G401.6 (cell line): ENCODE measurements around the gene TRAF3IP1.
"Not testable (repeated sequence)": the region's sequence is repeated elsewhere in the genome, so short reads cannot be mapped to it uniquely, and the experiment has no call there.

Experiments
- FAIRE-seq: peaks from 2 replicates; lab custom pipeline; 2012; peaks lifted over from hg19 to GRCh38; lab: Jason Lieb, UNC

The TRAF3IP1 gene

DNA sequence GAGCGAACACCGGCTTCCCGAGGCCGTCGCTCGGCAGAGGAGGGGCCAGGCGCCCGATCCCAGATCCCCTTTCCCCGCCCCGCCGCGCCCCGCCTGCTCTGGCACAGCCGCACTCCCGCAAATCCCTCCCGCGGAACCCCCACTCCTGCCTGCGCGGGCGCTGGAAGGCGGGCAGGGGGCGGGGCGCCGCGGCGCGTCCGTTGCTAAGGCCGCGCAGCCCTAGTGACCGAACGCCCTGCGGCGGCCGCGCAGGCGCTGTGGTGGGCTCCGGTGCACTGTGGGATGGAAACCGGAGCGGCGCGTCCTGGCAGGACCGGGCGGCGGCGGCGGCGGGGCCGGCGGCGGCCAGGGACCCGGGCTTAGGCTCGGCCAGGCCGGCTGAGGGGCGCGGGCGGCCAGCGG, at the start of gene TRAF3IP1:
Gene TRAF3IP1 (plus strand): TSS at position 273 of the 402 bp plus-strand sequence. CDS start 145 bp downstream, outside the sequence.
- no peak for FAIRE-seq

GRCh38 chr2:238270606-238271005, 49.7 kb upstream of the TRAF3IP1 start:
- FAIRE-seq: no peak

DNA sequence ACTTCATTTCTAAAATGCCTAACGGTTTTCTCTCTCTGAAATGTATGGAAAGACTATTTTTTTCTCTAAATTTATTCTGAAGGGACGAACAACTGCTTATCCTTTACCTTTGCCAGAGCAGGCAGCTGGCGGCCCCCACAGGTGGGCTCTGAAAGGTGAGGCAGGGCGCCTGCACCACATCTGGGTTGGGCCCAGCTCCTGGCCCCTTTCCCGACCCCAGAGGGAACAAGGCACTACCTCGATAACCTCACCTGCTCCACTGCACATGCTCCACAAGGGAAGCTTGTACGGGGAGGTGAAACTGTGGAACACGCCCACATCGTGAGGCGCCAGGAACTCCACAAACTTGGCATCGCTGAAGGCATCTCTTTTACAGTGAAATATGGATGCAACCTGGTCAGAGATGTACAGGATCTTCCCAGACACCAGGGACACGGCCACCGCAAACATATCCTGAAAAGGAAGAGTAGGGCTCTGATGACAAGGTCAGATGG, 49.2 kb upstream of the TRAF3IP1 start:
- no peak for FAIRE-seq

- not testable (repeated sequence) for FAIRE-seq
These were observed 48.6 kb upstream of the TRAF3IP1 start for GRCh38 chr2:238271686-238272085.

DNA sequence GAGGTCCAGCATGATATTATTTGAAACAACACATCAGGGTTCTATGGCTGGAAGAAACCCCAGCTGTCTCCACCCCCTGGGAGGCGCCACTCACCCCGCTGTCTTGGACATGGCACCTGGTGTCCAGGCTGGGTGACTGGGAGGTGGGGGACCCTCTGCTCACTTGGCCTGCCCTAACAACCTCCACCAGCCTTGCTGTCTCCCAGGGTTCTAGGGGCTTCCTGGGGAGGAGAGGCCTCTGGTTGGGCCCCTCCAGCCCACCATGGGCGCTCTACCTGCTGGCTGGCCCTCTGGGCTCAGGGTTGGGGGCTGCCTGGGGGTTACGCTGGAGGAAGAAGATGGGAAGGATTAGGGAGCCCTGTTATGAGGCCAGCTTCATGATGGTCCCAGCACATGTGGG, 48.2 kb upstream of the TRAF3IP1 start:
- no peak for FAIRE-seq

GRCh38 chr2:238273433-238273832, 46.9 kb upstream of the TRAF3IP1 start:
- FAIRE-seq: not testable (repeated sequence)

DNA sequence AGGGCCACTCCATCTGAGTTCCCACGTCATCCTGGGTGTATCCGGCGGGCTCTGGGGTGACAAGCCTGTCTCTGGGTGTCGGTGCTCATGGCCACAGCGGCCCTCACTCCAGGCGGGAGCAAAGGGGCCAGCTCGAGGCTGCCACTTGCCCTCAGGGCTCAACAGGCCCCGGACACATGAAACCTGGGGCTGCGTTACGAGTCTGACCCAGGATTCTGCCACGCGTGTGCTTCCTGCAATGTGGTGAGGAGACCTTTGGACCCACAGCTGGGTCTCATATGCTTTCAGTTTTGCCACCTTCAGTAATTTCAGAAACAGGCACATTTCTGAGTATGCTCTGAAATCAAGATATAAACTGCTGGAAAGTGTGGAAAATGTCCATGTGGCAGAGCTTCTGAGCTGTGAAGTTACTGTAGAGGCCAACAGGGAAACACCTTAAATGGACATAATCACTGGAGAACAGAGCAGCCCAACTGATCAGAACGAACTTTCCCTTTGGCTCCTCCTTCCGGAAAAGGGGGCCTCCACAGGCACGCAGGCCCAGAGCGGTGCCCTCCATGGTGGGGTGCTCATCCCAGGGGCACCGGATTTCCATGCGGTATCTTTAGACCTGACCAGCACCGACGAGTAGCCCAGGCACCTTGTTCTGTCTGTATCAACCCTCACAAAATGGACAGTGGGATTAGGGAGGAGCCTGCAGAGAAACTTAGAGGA, 46.0 kb upstream of the TRAF3IP1 start:
- FAIRE-seq: no peak

DNA sequence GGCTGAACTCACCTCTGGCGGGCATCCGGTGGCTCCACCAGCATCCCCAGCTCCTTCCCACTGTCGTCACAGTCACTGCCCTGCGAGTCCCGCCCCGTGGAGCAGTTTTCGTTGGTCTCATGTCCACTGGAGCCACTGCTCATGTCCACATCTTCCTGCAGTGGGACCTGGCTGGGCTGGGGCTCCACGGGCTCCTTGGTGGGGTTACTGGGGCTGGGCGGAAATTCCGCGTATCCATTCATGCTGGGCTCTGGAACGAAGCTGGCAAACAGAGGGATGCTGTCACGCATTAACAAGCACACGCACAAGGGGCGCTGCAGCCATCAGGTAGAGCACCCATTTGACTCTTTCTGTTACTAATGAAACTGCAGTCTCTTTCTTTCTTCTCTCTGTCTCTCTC, 42.6 kb upstream of the TRAF3IP1 start:
- no peak for FAIRE-seq

DNA sequence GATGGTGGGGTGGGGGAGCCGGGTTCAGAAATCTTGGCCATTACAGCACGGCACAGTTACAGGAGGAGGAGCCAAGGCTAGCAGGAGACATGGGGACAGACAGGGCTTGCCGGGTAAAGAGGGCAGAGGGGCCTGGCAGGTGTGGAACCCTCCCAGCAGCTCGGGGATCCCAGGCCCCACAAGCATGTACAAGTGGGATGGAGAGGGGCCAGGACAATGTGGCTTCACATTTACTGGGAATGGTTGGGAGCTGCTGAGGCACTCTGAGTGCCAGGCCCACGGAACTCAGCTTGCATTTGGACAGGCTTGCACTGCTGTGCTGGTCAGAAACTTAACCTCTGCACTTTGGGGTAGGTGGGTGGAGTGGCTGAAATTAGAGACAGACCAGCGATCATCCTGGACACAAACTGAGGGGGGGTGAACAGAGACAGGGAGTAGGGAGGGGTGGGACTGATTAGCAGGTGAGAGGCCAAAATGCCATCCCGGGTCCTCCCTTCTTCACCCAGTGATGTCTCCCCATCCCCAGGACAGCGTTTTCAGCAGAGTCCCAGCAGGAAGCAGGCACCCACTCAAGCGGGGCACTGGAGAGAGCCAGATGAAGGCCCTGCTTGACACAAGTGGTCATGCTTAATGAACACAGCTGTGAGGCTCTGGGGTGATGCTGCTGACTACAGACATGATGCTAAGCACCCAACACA, 41.5 kb upstream of the TRAF3IP1 start:
- no peak for FAIRE-seq

GRCh38 chr2:238279324-238279682, 41.0 kb upstream of the TRAF3IP1 start:
- no peak for FAIRE-seq

DNA sequence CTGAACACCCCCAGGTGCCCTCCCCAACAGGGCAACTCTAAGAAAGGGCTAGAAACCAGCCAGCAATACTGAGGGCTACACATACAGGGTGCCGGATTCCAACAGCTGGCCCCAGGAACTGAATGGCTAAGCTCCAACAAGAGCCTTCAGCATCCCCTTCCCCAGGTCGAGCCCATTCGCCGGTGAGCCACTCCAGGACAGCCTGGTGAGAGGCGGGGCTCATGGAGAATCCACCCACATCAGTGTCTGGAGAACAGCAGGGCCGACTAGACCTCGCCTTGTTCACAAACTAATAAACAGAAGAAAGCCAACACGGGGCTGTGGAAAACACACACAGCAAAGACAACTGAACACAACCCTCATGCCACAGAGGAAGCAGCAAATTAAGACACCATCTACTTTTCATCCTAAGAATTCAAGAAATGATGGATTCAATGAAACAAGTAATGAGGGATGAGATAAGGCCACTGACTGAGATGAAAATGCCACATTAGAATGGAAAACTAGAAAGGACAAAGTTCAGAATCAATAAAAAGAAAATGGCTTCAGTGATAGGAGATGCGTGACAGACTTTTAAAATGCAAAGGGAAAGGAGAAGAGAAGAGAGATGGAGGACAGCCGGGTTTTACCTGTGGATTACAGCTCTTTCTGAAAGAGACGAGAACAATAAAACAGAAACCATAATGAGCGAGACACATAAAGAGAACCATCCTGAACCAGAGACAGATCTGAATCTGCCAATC, 40.1 kb upstream of the TRAF3IP1 start:
- no peak for FAIRE-seq

DNA sequence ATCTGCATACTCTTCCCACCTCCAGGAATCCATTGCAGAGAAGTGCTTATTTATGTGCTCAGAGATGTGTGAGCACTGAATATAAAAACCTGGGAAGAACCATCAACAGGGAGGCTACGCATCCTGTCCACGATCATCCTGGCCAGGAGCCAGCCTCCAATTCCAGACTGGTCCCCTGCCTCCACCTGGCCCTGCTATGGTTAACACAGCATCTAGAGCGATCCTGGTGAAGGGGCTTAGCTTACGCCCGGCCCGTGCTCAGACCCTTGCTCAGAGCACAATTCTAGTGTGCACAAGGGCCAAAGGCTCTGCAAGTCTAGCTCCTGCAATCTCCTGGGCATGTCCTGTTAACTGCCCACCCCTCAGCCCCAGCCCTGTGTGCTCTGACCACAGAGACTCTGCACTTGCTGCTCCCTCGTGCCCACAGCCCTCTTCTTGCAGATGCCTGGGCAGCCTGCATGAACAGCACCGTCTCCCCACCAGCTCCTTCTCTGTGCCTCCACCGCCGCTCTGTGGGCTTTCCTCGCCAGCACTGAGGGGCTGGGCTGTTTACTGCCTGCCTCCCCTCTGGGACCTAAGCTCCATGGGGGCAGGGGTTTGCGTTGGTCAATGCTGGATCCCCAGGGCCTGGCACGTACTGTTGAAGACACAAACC, 38.4 kb upstream of the TRAF3IP1 start:
- no peak for FAIRE-seq

GRCh38 chr2:238282861-238283738, 37.2 kb upstream of the TRAF3IP1 start:
- FAIRE-seq: no peak

- no peak for FAIRE-seq
These were observed 35.4 kb upstream of the TRAF3IP1 start for GRCh38 chr2:238284802-238285515.

- FAIRE-seq: no peak
These were observed 34.6 kb upstream of the TRAF3IP1 start for GRCh38 chr2:238285653-238286082.

DNA sequence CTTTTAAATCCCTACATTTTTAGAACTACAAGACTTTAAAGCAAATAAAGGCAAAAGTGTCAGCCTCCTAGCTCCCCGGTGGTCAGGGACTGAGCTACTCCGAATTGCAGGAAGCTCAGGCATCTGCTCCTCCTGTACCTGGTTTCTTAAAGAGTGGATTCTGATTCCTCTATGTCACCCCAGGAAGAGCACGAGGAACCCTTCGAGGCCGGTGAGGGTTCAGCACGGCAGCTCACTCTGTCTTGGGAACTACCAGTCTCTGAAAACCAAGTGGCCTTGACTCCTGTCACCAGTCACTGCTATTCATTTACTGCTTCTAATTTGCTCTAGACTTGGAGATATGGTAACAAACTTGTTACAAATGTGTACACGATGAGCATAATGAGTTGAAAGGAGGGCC, 34.2 kb upstream of the TRAF3IP1 start:
- FAIRE-seq: no peak

DNA sequence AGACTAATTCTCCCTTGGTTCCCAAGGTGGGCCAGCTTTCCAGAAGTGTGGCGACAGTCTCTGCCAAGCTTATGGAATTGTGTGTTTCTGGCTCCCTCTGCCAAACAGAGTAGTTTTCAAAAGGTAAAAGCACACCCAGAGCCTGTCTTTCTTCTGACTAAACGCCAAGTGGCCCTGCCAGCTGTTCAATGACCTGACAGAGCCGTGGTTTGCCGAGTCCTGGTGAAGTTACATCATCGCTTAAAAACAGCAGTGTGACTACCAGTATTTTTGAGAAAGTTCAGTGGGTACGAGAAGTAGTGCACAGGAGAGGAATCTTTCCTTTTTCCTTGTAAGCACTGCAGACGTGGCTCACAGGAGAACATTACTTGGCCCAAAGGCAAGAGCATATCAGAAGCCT, 33.8 kb upstream of the TRAF3IP1 start:
- FAIRE-seq: no peak

DNA sequence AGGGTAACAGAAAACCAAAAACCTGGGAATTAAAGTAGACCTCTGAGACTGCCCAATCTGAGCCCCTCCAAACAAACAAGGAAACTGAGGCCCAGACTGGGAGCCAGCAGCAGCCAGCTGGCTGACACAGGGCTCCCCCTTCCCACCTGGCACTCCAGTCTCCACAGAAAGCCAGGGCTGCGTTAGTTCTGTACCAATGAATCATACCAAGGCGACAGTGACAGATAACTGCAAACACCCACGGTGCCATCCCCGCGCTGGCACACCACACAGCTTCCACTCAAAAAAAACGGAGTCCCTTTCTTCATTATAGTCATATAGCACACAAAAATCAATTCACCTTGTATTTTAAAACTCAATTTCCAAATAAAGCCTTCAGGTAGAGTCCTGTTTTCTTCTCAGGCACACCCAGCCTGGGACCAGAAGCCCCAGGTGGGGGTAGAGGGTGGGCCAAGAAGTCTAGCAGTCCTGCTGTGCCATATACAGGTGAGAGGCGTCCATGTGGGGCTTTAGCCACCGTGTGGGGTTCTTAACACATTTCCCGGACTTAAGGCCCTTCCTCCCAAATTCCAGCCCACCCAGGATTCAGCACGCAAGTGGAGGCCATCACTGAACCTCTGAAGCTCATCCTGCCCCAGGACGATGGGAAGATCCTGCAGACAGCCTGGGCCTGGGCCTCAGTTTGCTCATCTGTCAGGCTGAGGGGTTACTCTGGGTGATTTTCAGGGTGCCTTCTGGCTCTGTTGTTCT, 33.2 kb upstream of the TRAF3IP1 start:
- no peak for FAIRE-seq

GRCh38 chr2:238287737-238288649, 32.3 kb upstream of the TRAF3IP1 start, which contains the start of gene PER2:
Gene PER2 (minus strand): TSS chr2:238288610. CDS start chr2:238277936, 10,674 bp downstream.
- FAIRE-seq: no peak
